ENCODE measurements around the gene TTBK2.
"Not testable (repeated sequence)": the region's sequence is repeated elsewhere in the genome, so short reads cannot be mapped to it uniquely, and the experiment has no call there.

The TTBK2 gene

DNA sequence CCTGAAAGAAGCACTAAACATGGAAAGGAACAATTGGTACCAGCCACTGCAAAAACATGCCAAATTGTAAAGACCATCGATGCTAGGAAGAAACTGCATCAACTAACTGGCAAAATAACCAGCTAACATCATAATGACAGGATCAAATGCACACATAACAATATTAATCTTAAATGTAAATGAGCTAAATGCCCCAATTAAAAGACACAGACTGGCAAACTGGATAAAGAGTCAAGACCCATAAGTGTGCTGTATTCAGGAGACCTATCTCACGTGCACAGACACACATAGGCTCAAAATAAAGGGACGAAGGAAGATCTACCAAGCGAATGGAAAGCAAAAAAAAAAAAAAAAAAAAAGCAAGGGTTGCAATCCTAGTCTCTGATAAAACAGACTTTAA, 154.5 kb downstream of the TTBK2 start:
- H3K4me1 Mint-ChIP-seq = peaks cover 15% of the 10 kb centered on the region
- H3K9me3 Mint-ChIP-seq = peaks cover 38% of the 10 kb centered on the region
- not testable (repeated sequence) for H3K27ac Mint-ChIP-seq (ENCODE audit: low read depth); H3K4me3 Mint-ChIP-seq; H3K27me3 Mint-ChIP-seq; DNase-seq (ENCODE audit: low spot score in 2 of 2); ATAC-seq (replicated peaks; ENCODE audit: extremely low read depth, poor library complexity, severe bottlenecking); H3K36me3 Mint-ChIP-seq (ENCODE audit: insufficient read depth)

DNA sequence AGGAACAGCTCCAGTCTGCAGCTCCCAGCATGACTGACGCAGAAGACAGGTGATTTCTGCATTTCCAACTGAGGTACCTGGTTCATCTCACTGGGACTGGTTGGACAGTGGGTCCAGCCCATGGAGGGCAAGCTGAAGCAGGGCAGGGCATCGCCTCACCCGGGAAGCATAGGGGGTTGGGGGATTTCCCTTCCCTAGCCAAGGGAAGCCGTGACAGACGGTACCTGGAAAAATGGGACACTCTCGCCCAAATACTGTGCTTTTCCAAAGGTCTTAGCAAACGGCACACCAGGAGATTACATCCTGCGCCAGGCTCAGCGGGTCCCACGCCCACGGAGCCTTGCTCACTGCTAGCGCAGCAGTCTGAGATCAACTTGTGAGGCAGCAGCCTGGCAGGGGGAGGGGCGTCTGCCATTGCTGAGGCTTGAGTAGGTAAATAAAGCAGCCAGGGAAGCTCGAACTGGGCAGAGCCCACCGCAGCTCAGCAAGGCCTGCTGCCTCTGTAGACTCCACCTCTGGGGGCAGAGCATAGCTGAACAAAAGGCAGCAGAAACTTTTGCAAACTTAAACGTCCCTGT, 156.3 kb downstream of the TTBK2 start:
- H3K4me3 Mint-ChIP-seq; H3K27ac Mint-ChIP-seq (ENCODE audit: low read depth); DNase-seq (ENCODE audit: low spot score in 2 of 2); ATAC-seq (replicated peaks; ENCODE audit: extremely low read depth, poor library complexity, severe bottlenecking); H3K36me3 Mint-ChIP-seq (ENCODE audit: insufficient read depth); H3K27me3 Mint-ChIP-seq: not testable (repeated sequence)
- peaks cover 48% of the 10 kb centered on the region for H3K9me3 Mint-ChIP-seq
- peaks cover 15% of the 10 kb centered on the region for H3K4me1 Mint-ChIP-seq

DNA sequence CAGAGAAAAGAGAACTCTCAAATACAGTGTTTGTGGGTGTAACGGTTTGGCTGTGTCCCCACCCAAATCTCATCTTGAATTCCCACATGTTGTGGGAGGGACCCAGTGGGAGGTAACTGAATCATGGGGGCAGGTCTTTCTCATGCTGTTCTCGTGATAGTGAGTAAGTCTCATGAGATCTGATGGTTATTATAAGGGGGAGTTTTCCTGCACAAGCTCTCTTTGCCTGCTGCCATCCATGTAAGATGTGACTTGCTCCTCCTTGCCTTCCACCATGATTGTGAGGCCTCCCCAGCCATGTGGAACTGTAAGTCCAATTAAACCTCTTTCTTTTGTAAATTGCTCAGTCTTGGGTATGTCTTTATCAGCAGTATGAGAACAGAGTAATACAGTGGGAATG, 158.8 kb downstream of the TTBK2 start:
- DNase-seq (ENCODE audit: low spot score in 2 of 2); H3K4me3 Mint-ChIP-seq; H3K4me1 Mint-ChIP-seq; H3K27ac Mint-ChIP-seq (ENCODE audit: low read depth); H3K36me3 Mint-ChIP-seq (ENCODE audit: insufficient read depth); ATAC-seq (replicated peaks; ENCODE audit: extremely low read depth, poor library complexity, severe bottlenecking); H3K27me3 Mint-ChIP-seq: not testable (repeated sequence)
- peaks cover 41% of the 10 kb centered on the region for H3K9me3 Mint-ChIP-seq

DNA sequence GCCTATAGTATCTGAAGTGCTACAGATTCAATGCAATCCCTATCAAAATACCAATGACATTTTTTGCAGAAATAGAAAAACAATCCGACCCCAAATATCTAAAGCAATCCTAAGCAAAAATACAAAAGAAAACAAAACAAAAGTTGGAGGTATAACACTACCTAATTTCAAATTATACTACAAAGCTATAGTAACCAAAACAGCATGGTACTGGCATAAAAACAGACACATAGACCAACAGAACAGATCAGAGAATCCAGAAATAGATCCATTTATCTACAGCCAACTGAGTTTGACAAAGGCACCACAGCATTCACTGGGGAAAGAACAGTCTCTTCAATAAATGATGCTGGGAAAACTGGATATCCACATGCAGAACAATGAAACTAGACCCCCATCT, 159.8 kb downstream of the TTBK2 start:
- Mint-ChIP-seq H3K27me3 (no peaks in the 10 kb centered on the region), H3K36me3 (ENCODE audit: insufficient read depth) (peaks cover 4% of the 10 kb centered on the region), H3K4me1 (no peaks in the 10 kb centered on the region), H3K4me3 (no peak overlapping the region), H3K9me3 (peaks cover 32% of the 10 kb centered on the region), H3K27ac (ENCODE audit: low read depth) (no peak overlapping the region)
- no peak for ATAC-seq (replicated peaks; ENCODE audit: extremely low read depth, poor library complexity, severe bottlenecking)
- DNase-seq (ENCODE audit: low spot score in 2 of 2) = no peak

DNA sequence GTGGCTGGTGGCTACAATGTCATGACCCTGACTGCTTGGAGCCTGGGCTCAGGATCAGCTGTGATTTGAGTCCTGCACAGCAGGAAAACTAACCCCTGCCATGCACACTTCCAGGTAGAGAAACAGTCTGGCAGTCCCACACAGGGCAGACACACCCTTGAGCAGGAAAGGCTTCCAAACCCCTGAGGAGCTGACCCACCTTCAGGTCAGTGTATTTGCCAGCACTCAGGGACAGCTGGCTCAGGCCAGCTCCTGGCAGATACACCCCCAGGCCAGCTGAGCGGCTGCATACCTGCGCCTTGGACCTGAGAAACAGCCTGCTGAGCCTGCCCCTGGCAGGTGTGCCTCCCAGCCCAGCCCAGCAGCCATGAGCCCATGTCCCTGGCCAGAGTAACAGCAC, 161.5 kb downstream of the TTBK2 start:
- Mint-ChIP-seq H3K4me1 (no peaks in the 10 kb centered on the region), H3K4me3 (no peak overlapping the region), H3K36me3 (ENCODE audit: insufficient read depth) (peaks cover 4% of the 10 kb centered on the region), H3K9me3 (peaks cover 26% of the 10 kb centered on the region), H3K27ac (ENCODE audit: low read depth) (no peak overlapping the region), H3K27me3 (no peaks in the 10 kb centered on the region)
- ATAC-seq (replicated peaks; ENCODE audit: extremely low read depth, poor library complexity, severe bottlenecking) (no peak), DNase-seq (ENCODE audit: low spot score in 2 of 2) (no peak)

DNA sequence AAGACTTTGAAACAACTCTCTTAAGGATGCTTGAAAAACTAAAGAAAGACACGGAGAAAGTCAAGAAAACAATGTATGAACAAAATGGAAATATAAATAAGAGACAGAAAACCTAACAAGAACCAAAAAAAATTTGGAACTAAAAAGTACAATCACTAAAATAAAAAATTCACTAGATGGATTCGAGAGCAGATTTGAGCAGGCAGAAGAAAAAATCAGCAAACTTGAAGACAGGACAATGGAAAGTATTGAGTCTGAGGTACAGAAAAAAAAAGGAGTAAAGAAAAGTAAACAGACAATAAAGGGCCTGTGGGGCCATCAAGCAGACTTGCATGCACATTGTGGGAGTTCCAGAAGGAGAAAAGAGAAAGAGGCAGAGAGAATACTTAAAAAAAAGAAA, 170.3 kb downstream of the TTBK2 start:
- H3K4me3 Mint-ChIP-seq = no peak overlapping the region
- no peaks in the 10 kb centered on the region for H3K27me3 Mint-ChIP-seq
- H3K9me3 Mint-ChIP-seq = peaks cover 6% of the 10 kb centered on the region
- H3K36me3 Mint-ChIP-seq (ENCODE audit: insufficient read depth) = peaks cover 18% of the 10 kb centered on the region
- DNase-seq (ENCODE audit: low spot score in 2 of 2) (no peak), ATAC-seq (replicated peaks; ENCODE audit: extremely low read depth, poor library complexity, severe bottlenecking) (no peak)
- H3K4me1 Mint-ChIP-seq = peaks cover 5% of the 10 kb centered on the region
- H3K27ac Mint-ChIP-seq (ENCODE audit: low read depth) = no peak overlapping the region

DNA sequence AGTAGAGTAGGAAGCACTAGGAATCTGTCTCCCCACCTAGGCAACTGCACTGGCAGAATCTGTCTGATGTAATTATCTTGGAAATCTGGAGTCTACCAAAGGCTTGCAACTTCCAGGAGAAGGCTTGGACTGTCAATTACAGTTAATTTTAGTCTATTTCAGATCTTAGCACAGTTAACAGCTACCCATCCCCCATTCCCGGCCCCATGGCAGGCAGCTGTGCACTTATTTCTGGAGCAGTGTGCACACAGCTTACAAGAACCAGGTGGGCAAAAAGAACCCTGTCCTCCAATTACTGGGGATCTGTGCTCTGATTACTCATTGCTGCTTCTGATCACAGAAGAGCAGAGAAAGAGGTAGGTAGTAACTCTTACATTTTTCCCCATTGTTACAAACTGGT, 171.3 kb downstream of the TTBK2 start:
- Mint-ChIP-seq H3K27ac (ENCODE audit: low read depth) (no peak overlapping the region), H3K27me3 (no peaks in the 10 kb centered on the region), H3K36me3 (ENCODE audit: insufficient read depth) (peaks cover 19% of the 10 kb centered on the region), H3K9me3 (peaks cover 6% of the 10 kb centered on the region), H3K4me3 (no peak overlapping the region), H3K4me1 (peaks cover 5% of the 10 kb centered on the region)
- no peak for ATAC-seq (replicated peaks; ENCODE audit: extremely low read depth, poor library complexity, severe bottlenecking)
- no peak for DNase-seq (ENCODE audit: low spot score in 2 of 2)

DNA sequence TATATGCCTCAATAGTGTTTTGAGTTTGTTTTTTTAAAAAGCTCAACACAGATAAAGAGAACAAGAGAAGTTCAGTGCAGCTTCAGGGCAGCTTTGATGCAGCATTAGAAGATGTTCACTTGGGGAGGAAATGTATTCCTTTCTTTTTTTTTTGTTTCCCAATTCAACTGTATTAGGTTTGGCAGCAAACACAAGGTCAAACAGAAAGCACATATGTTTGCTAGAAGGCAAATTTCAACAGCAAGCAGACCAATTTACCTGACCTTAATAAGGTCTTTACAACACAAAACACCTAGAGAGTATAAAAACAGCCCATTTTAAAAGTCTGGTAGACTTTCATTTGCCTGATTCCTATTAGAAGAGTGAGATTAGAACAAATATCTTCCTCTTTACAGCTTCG, 176.4 kb downstream of the TTBK2 start:
- no peaks in the 10 kb centered on the region for H3K4me1 Mint-ChIP-seq

DNA sequence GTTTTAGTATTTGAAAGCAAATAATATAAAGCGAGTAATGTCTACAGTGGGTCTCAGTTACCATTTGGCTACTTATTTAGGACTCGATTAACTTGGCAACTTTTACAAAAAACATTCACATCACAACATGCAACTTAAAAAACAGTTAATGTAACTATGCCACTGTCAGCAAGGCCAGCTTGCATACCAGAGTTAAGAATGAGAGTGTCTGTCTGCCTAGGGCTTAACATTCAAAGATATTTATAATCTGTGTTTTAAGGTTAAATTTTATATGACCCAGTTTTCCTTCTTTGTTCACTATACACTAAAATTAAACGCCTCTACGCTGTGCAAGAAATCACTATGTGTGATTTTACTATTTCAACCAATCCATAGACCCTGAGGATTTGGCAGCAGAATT, 178.4 kb downstream of the TTBK2 start:
- peaks cover 11% of the 10 kb centered on the region for H3K36me3 Mint-ChIP-seq (ENCODE audit: insufficient read depth)
- H3K9me3 Mint-ChIP-seq = no peaks in the 10 kb centered on the region
- no peak for DNase-seq (ENCODE audit: low spot score in 2 of 2)
- H3K4me1 Mint-ChIP-seq = no peaks in the 10 kb centered on the region
- no peak overlapping the region for H3K4me3 Mint-ChIP-seq
- H3K27ac Mint-ChIP-seq (ENCODE audit: low read depth) = no peak overlapping the region
- no peak for ATAC-seq (replicated peaks; ENCODE audit: extremely low read depth, poor library complexity, severe bottlenecking)
- H3K27me3 Mint-ChIP-seq = no peaks in the 10 kb centered on the region

More for the DNA sequence above, 176.4 kb downstream of the TTBK2 start:
- DNase-seq (ENCODE audit: low spot score in 2 of 2) (no peak), ATAC-seq (replicated peaks; ENCODE audit: extremely low read depth, poor library complexity, severe bottlenecking) (no peak)
- no peak overlapping the region for H3K4me3 Mint-ChIP-seq
- H3K27me3 Mint-ChIP-seq = no peaks in the 10 kb centered on the region
- no peaks in the 10 kb centered on the region for H3K9me3 Mint-ChIP-seq
- H3K27ac Mint-ChIP-seq (ENCODE audit: low read depth) = no peak overlapping the region
- peaks cover 12% of the 10 kb centered on the region for H3K36me3 Mint-ChIP-seq (ENCODE audit: insufficient read depth)

DNA sequence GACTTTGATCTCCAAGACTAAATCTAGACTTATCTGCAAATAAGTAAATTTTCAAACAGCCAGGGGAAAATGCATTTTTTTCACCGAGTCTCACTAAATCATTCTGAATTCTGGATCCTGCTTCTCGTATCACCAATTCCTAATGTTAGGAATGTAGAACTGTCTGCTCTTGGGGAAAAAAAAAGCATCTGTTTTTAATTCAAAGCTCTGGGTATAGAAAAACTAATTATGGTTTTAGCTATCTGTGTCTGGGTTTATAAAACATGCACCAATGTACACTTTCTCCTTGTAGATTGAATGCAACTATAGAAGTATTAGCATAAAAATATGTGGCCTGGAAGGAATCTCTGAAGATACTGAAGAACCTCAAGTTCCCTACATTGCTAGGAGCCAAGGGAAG, 178.9 kb downstream of the TTBK2 start:
- H3K9me3 Mint-ChIP-seq = no peaks in the 10 kb centered on the region
- peaks cover 8% of the 10 kb centered on the region for H3K36me3 Mint-ChIP-seq (ENCODE audit: insufficient read depth)
- H3K27me3 Mint-ChIP-seq = no peaks in the 10 kb centered on the region
- ATAC-seq (replicated peaks; ENCODE audit: extremely low read depth, poor library complexity, severe bottlenecking) = no peak
- no peak overlapping the region for H3K27ac Mint-ChIP-seq (ENCODE audit: low read depth)
- H3K4me3 Mint-ChIP-seq = no peak overlapping the region
- H3K4me1 Mint-ChIP-seq = no peaks in the 10 kb centered on the region
- no peak for DNase-seq (ENCODE audit: low spot score in 2 of 2)

DNA sequence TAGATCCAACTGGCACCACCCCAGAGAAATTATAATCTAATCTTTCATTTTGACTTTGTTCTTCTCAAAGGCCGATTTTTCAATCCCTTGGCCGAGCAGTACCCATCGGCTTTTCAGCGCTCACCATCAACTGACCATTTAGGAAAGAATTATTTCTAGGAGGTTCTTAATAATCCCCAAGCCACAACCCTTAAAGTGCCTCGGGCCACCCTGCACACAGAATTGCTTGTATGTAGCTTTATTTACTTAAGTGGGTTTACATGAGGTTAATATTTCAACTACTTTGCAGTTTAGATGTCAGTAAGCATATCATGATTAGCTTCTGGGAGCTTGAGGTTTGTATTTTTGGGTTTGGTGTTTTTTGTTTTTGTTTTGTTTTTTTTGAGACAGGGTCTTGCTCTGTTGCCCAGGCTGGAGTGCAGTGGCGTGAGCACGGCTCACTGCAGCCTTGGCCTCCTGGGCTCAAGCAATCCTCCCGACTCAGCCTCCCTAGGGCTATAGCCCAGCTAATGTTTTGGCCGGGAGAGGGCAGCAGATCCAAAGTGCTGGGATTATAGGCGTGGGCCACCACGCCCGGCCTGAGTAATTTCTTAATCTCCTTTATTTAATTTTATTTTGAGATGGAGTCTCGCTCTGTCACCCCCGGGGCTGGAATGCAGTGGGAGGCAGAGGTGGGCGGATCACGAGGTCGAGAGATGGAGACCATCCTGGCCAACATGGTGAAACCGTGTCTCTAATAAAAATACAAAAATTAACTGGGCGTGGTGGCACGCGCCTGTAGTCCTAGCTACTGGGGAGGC, 182.8 kb downstream of the TTBK2 start:
- H3K27ac Mint-ChIP-seq (ENCODE audit: low read depth) = peak overlapping the region; percentile 87
- H3K36me3 Mint-ChIP-seq (ENCODE audit: insufficient read depth) = peaks cover 9% of the 10 kb centered on the region
- peak overlapping the region; percentile 77 for H3K4me3 Mint-ChIP-seq
- no peaks in the 10 kb centered on the region for H3K27me3 Mint-ChIP-seq
- ATAC-seq (replicated peaks; ENCODE audit: extremely low read depth, poor library complexity, severe bottlenecking) = no peak
- H3K9me3 Mint-ChIP-seq = no peaks in the 10 kb centered on the region
- peaks cover 17% of the 10 kb centered on the region for H3K4me1 Mint-ChIP-seq
- DNase-seq (ENCODE audit: low spot score in 2 of 2) = no peak

DNA sequence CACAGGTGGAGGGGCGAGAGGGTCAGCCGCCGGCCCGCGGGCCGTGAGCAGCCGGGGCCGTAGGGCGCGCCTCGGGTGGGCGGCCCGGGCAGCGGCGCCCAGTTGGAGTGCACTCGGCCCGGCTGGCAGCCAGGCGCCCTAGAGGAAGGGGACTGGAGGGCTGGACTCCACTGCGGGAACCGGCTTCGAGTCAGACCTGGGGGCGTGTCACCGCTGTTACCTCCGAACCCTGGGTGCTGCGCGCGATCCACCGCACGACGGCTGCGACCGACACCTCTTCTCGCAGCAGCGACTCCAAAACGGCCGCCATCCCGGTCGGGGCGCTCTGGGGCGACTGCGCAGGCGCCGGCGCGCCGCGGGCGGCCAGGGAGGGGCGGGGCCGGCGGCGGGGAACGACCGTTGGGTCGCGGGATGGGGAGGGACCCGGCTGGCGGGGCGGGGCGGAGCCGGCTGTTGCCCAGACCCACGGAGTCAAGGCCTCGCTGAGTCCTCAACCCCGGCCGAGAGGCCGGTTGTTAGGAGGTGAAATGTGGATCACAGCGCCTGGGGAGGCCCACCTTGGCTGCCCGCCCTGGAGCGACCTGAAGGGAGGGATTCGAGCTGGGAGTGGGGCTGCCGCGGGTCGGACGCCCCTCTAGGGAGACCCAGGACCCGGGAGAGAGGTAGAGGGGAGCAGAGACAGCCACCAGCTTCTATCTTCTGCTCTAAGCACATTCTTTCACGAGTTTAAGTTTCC, 183.6 kb downstream of the TTBK2 start, which contains the start of gene CDAN1:
Gene CDAN1, minus strand, starts transcription at position 336 of the 736 bp plus-strand sequence. Its CDS starts 26 bp downstream, at position 310.
- DNase-seq (ENCODE audit: low spot score in 2 of 2) (peak; percentile 80 to 84), ATAC-seq (replicated peaks; ENCODE audit: extremely low read depth, poor library complexity, severe bottlenecking) (peak; percentile 91)
- H3K4me3 Mint-ChIP-seq = peak within 1 kb of the TSS; percentile 77
- peaks cover 12% of the 10 kb centered on the region for H3K36me3 Mint-ChIP-seq (ENCODE audit: insufficient read depth)
- peak within 1 kb of the TSS; percentile 87 for H3K27ac Mint-ChIP-seq (ENCODE audit: low read depth)
- no peaks in the 10 kb centered on the region for H3K9me3 Mint-ChIP-seq
- peaks cover 17% of the 10 kb centered on the region for H3K4me1 Mint-ChIP-seq
- no peaks in the 10 kb centered on the region for H3K27me3 Mint-ChIP-seq

Data from central memory CD8-positive, alpha-beta T cell (primary cell).